ENCODE data around the gene IPO11. TPM values are rescaled to one million over a fixed set of nuclear protein-coding genes. Genes with fewer than 3 reads are reported as not detected.

Gene IPO11
- total and polyA plus RNA-seq, 2 experiments from 2014 or later, result 18.7 to 64.7 TPM

DNA sequence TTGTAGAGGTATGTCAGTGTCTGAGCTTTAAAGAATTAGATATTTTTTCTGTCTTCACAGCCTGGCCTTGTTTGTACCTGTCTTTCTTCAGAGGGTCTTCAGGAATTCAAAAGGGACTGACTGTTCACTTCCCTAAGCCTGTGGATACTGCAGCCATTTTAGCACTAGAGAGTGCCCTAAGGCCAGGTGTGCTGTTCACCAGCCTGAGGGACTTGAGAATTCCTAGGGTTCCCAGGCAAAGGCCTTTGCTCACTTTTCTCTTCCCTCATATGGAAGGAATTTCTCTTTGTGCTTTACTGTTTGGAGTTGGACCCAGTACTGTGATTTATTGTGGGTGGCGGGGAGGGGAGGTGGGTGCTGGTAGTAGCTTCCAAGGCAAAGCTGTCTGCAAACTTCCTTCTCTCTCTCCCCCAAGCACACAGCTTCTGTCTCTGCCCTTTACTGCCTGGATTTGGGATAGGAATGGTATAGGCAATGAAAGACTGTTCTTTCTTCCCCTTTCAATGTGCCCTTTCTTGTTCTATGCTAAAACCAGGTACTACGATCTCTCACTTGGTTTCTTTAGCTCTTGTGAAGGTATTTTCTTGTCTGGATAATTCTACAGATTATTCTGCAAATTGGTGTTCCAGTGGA, 156.4 kb downstream of the IPO11 start:
- no peak overlapping the region for H2AFZ ChIP-seq
- no peak overlapping the region for H3K4me3 Mint-ChIP-seq
- no peaks in the 10 kb centered on the region for H3K27me3 ChIP-seq (ENCODE audit: insufficient read depth)
- H3K36me3 Mint-ChIP-seq (ENCODE audit: low read depth), result peaks cover 48% of the 10 kb centered on the region
- H3K27me3 Mint-ChIP-seq (ENCODE audit: insufficient read depth, low read depth, poor library complexity), result peaks cover 3% of the 10 kb centered on the region
- H3K27ac Mint-ChIP-seq, result peak overlapping the region; percentile 63
- ATAC-seq (peak; percentile 90), DNase-seq (ENCODE audit: low spot score) (peak; percentile 66)
- H3K4me1 ChIP-seq (ENCODE audit: insufficient read depth), result peaks cover 10% of the 10 kb centered on the region
- peaks cover 23% of the 10 kb centered on the region for H3K9me3 Mint-ChIP-seq
- H3K36me3 ChIP-seq (ENCODE audit: insufficient read depth), result no peaks in the 10 kb centered on the region
- H3K9me2 ChIP-seq (ENCODE audit: insufficient read depth), result no peaks in the 10 kb centered on the region
- H3K4me2 ChIP-seq, result peak overlapping the region; percentile 9; the same call in 1 of the 2 replicates
- H3K79me2 ChIP-seq (replicated peaks; ENCODE audit: insufficient read depth), result peaks cover 3% of the 10 kb centered on the region; the same call in 1 of the 2 replicates
- no peaks in the 10 kb centered on the region for H4K20me1 ChIP-seq (replicated peaks; ENCODE audit: insufficient read depth)
- TF ChIP-seq POLR2AphosphoS5 (IDR thresholded peaks at IDR 0.05; ENCODE audit: low read depth), result no peak
- no peak for TF ChIP-seq JUNB (IDR thresholded peaks at IDR 0.05; ENCODE audit: unreplicated experiment)
- peak in 1 of 2 experiments; percentile 37; a peak in 2 of 4 replicates for TF ChIP-seq CTCF (conservative IDR thresholded peaks at IDR 0.05; ENCODE audit: low read depth in 2 of 2)
- TF ChIP-seq STAT1 (IDR thresholded peaks at IDR 0.05; ENCODE audit: unreplicated experiment), result no peak
- no peak for TF ChIP-seq NANOG (IDR thresholded peaks at IDR 0.05; ENCODE audit: borderline replicate concordance)
- no peak for TF ChIP-seq ZNF114 (CRISPR knock-in tag; IDR thresholded peaks at IDR 0.05)
- TF ChIP-seq EZH2 (IDR thresholded peaks at IDR 0.05; ENCODE audit: low read depth, unreplicated experiment), result no peak
- H3K27ac ChIP-seq (ENCODE audit: low read depth), result peak overlapping the region; percentile 56; the same call in 1 of the 2 replicates
- H3K4me3 ChIP-seq, result no peak overlapping the region
- H3F3A ChIP-seq (replicated peaks; ENCODE audit: low read depth), result no peaks in the 10 kb centered on the region
- H3K4me1 Mint-ChIP-seq, result peaks cover 15% of the 10 kb centered on the region

GRCh38 chr5:62569470-62569869, 156.9 kb downstream of the IPO11 start:
- Histone ChIP-seq H3K27ac (ENCODE audit: low read depth) (peak overlapping the region; percentile 56; the same call in 1 of the 2 replicates), H3K79me2 (replicated peaks; ENCODE audit: insufficient read depth) (peaks cover 3% of the 10 kb centered on the region; the same call in 1 of the 2 replicates), H3K4me1 (ENCODE audit: insufficient read depth) (peaks cover 10% of the 10 kb centered on the region), H3K4me3 (no peak overlapping the region), H3K4me2 (peak overlapping the region; percentile 9; the same call in 1 of the 2 replicates), H2AFZ (no peak overlapping the region), H3K9me2 (ENCODE audit: insufficient read depth) (no peaks in the 10 kb centered on the region), H3K36me3 (ENCODE audit: insufficient read depth) (no peaks in the 10 kb centered on the region), H3F3A (replicated peaks; ENCODE audit: low read depth) (no peaks in the 10 kb centered on the region), H3K27me3 (ENCODE audit: insufficient read depth) (no peaks in the 10 kb centered on the region), H4K20me1 (replicated peaks; ENCODE audit: insufficient read depth) (no peaks in the 10 kb centered on the region)
- Mint-ChIP-seq H3K4me3 (no peak overlapping the region), H3K27me3 (ENCODE audit: insufficient read depth, low read depth, poor library complexity) (peaks cover 3% of the 10 kb centered on the region), H3K36me3 (ENCODE audit: low read depth) (peaks cover 45% of the 10 kb centered on the region), H3K27ac (peak overlapping the region; percentile 63), H3K4me1 (peaks cover 15% of the 10 kb centered on the region), H3K9me3 (peaks cover 23% of the 10 kb centered on the region)
- no peak for DNase-seq (ENCODE audit: low spot score)
- no peak for ATAC-seq
- no peak for TF ChIP-seq ZNF331 (CRISPR knock-in tag; IDR thresholded peaks at IDR 0.05; ENCODE audit: low read depth)
- no peak for TF ChIP-seq EZH2phosphoT487 (IDR thresholded peaks at IDR 0.05; ENCODE audit: unreplicated experiment)
- TF ChIP-seq POLR2AphosphoS5 (IDR thresholded peaks at IDR 0.05; ENCODE audit: low read depth), result no peak
- TF ChIP-seq EZH2 (IDR thresholded peaks at IDR 0.05; ENCODE audit: low read depth, unreplicated experiment), result no peak
- TF ChIP-seq STAT1 (IDR thresholded peaks at IDR 0.05; ENCODE audit: unreplicated experiment), result no peak
- no peak for TF ChIP-seq CREB1 (CRISPR knock-in tag; IDR thresholded peaks at IDR 0.05; ENCODE audit: low read depth)

Data from GM23338 (cell line).